ENCODE measurements around the gene BCOR. TPM values are rescaled to one million over a fixed set of nuclear protein-coding genes. Genes with fewer than 3 reads are reported as not detected.

Gene BCOR
- total and polyA plus RNA-seq, 9 of the 15 experiments (the other 6 are each of a cell fraction or from before 2014, with no cell fraction given): 27.5 to 113 (median 37.6) TPM

- TF ChIP-seq CGGBP1 (CRISPR knock-in tag; IDR thresholded peaks at IDR 0.05): no peak
- TF ChIP-seq PTRF (tag; IDR thresholded peaks at IDR 0.05): no peak
- TF ChIP-seq CHCHD3 (CRISPR knock-in tag; IDR thresholded peaks at IDR 0.05): no peak
- TF ChIP-seq THRB (CRISPR knock-in tag; conservative IDR thresholded peaks at IDR 0.05): no peak
- TF ChIP-seq KDM1A (IDR thresholded peaks at IDR 0.05): no peak
- TF ChIP-seq KLF13 (tag; IDR thresholded peaks at IDR 0.05; ENCODE audit: borderline replicate concordance, low read depth): no peak
- TF ChIP-seq SAP30 (IDR thresholded peaks at IDR 0.05; ENCODE audit: borderline replicate concordance, insufficient read depth, low read depth, low read length, poor library complexity, severe bottlenecking): no peak
- TF ChIP-seq RNF219 (CRISPR knock-in tag; IDR thresholded peaks at IDR 0.05): no peak
- no peak for TF ChIP-seq BDP1 (IDR thresholded peaks at IDR 0.05; ENCODE audit: insufficient read depth, insufficient read length)
- TF ChIP-seq MITF (IDR thresholded peaks at IDR 0.05): no peak
- TF ChIP-seq CREM (IDR thresholded peaks at IDR 0.05; ENCODE audit: low read depth): no peak
- TF ChIP-seq CHD4 (IDR thresholded peaks at IDR 0.05; ENCODE audit: insufficient read depth, insufficient replicate concordance, low read depth, low read length, poor library complexity, severe bottlenecking): no peak
- no peak for TF ChIP-seq SLC30A9 (CRISPR knock-in tag; IDR thresholded peaks at IDR 0.05)
- peak; percentile 51; the same call in 1 of the 2 replicates for TF ChIP-seq PBX2 (CRISPR knock-in tag; IDR thresholded peaks at IDR 0.05; ENCODE audit: low read depth)
- peak; percentile 87 for TF ChIP-seq PBX2 (tag; conservative IDR thresholded peaks at IDR 0.05; ENCODE audit: low read depth)
- TF ChIP-seq HMGN3 (IDR thresholded peaks at IDR 0.05; ENCODE audit: borderline replicate concordance, extremely low read depth, insufficient read length, low read depth, low read length): no peak
- no peak for TF ChIP-seq IRF2 (CRISPR knock-in tag; IDR thresholded peaks at IDR 0.05)
- no peak for TF ChIP-seq EP300 (IDR thresholded peaks at IDR 0.05; ENCODE audit: low read length)
These were observed 84.2 kb downstream of the BCOR start (continued) for GRCh38 chrX:40013266-40014195.
